NT2/D1 (cell line): ENCODE results near the gene SMNDC1.
"Not testable (repeated sequence)": the region's sequence is repeated elsewhere in the genome, so short reads cannot be mapped to it uniquely, and the experiment has no call there.

Source experiments
- DNase-seq: peaks from one replicate; pipeline ENCODE4 v3.0.0-alpha.2; 2011; ENCODE audit warnings: low read depth, low spot score
- H3K27me3 ChIP-seq: 2 replicates; pipeline ENCODE4 v1.6.0; 2011; ENCODE audit warnings: mild to moderate bottlenecking; ENCODE audit not compliant: insufficient read length, insufficient read depth
- H3K36me3 ChIP-seq: 2 replicates; pipeline ENCODE4 v1.6.1; 2011; ENCODE audit warnings: mild to moderate bottlenecking, low read length, mixed read lengths; ENCODE audit not compliant: insufficient read depth, insufficient read length
- H3K4me1 ChIP-seq: 2 replicates; pipeline ENCODE4 v1.5.1; 2011; ENCODE audit not compliant: insufficient read depth, insufficient read length
- H3K4me3 ChIP-seq: 2 replicates; pipeline ENCODE4 v1.5.1; 2011; ENCODE audit warnings: low read depth; ENCODE audit not compliant: insufficient read length
- H3K9ac ChIP-seq: 2 replicates; pipeline ENCODE4 v1.6.0; 2011; ENCODE audit warnings: low read depth; ENCODE audit not compliant: insufficient read length
- H3K9me3 ChIP-seq: 2 replicates; pipeline ENCODE4 v1.5.1; 2011; ENCODE audit warnings: mild to moderate bottlenecking, low read length; ENCODE audit not compliant: insufficient read depth
- SUZ12 ChIP-seq: IDR thresholded peaks from 2 replicates; pipeline ENCODE4 v1.6.1; 2011; ENCODE audit not compliant: insufficient read length, insufficient read depth; ENCODE audit errors: extremely low read depth
- YY1 ChIP-seq: IDR thresholded peaks from 2 replicates; pipeline ENCODE4 v1.6.1; 2011; ENCODE audit not compliant: insufficient read length, insufficient read depth
- ZNF274 ChIP-seq: IDR thresholded peaks from 2 replicates; pipeline ENCODE4 v1.6.1; 2011; ENCODE audit warnings: mild to moderate bottlenecking, low read depth, low read length

The SMNDC1 gene

GRCh38 chr10:110260746-110261477, 43.8 kb downstream of the SMNDC1 start:
- H3K36me3 ChIP-seq, result no peaks in the 10 kb centered on the region
- H3K4me3 ChIP-seq, result no peak overlapping the region
- no peaks in the 10 kb centered on the region for H3K27me3 ChIP-seq
- H3K9me3 ChIP-seq, result peaks cover 2% of the 10 kb centered on the region
- DNase-seq, result no peak
- H3K9ac ChIP-seq, result no peak overlapping the region
- no peaks in the 10 kb centered on the region for H3K4me1 ChIP-seq
- no peak for TF ChIP-seq ZNF274
- no peak for TF ChIP-seq YY1
- no peak for TF ChIP-seq SUZ12

DNA sequence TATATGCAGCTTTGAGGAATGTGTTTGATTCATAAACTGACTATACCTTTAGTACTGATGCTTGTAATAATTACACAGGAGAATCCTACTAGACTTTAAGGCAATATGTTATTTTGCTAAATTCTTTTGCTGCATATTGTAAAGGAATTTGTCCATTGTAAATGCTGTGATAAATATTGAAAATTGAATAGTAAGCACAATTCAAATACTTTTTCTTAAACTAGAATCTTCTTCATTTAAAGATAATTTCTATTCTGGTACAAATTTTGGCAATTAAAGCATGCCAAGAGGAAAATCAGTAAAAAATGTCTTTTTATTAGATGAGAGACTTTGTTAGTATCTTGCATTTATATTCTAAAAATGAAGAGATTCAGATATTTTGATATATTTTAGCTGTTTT, 45.4 kb downstream of the SMNDC1 start:
- no peak for DNase-seq
- Histone ChIP-seq H3K27me3 (no peaks in the 10 kb centered on the region), H3K36me3 (no peaks in the 10 kb centered on the region), H3K4me1 (no peaks in the 10 kb centered on the region), H3K4me3 (no peak overlapping the region), H3K9me3 (peaks cover 8% of the 10 kb centered on the region), H3K9ac (no peak overlapping the region)
- TF ChIP-seq SUZ12 (no peak), YY1 (no peak), ZNF274 (no peak)

DNA sequence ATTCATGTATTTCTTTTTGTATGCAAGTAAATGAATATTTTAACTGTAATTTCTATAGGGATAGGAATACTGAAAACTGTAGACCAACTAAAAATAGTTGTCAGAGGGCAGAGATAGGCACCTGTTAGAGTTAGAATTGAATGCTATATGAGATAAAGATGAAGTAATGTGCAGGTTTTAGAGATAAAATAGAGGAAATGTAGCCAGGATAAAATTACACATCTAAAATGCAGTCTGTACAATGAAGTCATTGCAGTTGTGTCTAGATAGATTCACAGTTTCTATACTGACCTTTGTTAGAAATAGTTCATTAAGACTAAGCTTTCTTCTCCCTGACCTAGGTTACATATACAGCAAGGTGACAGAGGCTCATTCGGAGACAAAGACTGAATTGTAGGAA, 46.2 kb downstream of the SMNDC1 start:
- no peaks in the 10 kb centered on the region for H3K4me1 ChIP-seq
- no peaks in the 10 kb centered on the region for H3K27me3 ChIP-seq
- no peak for TF ChIP-seq YY1
- TF ChIP-seq SUZ12, result no peak
- no peak for TF ChIP-seq ZNF274
- peaks cover 8% of the 10 kb centered on the region for H3K9me3 ChIP-seq
- no peak for DNase-seq
- no peak overlapping the region for H3K9ac ChIP-seq
- no peak overlapping the region for H3K4me3 ChIP-seq
- no peaks in the 10 kb centered on the region for H3K36me3 ChIP-seq

GRCh38 chr10:110254467-110254866, 50.3 kb downstream of the SMNDC1 start:
- DNase-seq, result no peak
- no peaks in the 10 kb centered on the region for H3K4me1 ChIP-seq
- H3K9me3 ChIP-seq, result peaks cover 8% of the 10 kb centered on the region
- H3K36me3 ChIP-seq, result no peaks in the 10 kb centered on the region
- H3K9ac ChIP-seq, result no peak overlapping the region
- TF ChIP-seq SUZ12 (no peak), YY1 (no peak), ZNF274 (no peak)
- no peaks in the 10 kb centered on the region for H3K27me3 ChIP-seq
- H3K4me3 ChIP-seq, result no peak overlapping the region

DNA sequence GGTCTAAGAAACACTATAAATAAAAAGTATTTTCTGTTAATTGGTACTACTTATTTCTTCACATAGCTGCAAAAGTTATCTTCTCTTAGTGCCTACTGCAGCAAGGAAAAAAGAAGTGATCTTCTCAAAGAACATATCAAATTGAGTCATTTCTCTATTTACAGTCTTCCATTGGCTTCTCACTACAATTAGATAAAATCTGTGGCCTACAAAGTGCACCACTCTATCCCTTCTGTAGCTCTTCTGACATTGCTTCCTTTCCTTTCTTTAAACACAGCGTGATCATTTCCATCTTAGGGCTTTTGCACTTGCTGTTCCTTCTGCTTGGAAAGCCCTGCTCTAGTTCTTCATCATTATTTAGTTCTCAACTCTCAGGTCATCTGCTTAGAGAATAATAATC, 52.6 kb downstream of the SMNDC1 start:
- H3K9ac ChIP-seq, result no peak overlapping the region
- no peak for TF ChIP-seq ZNF274
- no peak for TF ChIP-seq YY1
- TF ChIP-seq SUZ12, result no peak
- DNase-seq, result no peak
- H3K9me3 ChIP-seq, result peaks cover 8% of the 10 kb centered on the region
- H3K4me1 ChIP-seq, result no peaks in the 10 kb centered on the region
- no peaks in the 10 kb centered on the region for H3K36me3 ChIP-seq
- H3K27me3 ChIP-seq, result no peaks in the 10 kb centered on the region
- no peak overlapping the region for H3K4me3 ChIP-seq

GRCh38 chr10:110251392-110251791, 53.3 kb downstream of the SMNDC1 start:
- H3K27me3 ChIP-seq, H3K9me3 ChIP-seq: not testable (repeated sequence)

GRCh38 chr10:110249489-110249888, 55.2 kb downstream of the SMNDC1 start:
- not testable (repeated sequence) for H3K36me3 ChIP-seq, H3K4me1 ChIP-seq, H3K27me3 ChIP-seq, H3K9me3 ChIP-seq, H3K4me3 ChIP-seq, H3K9ac ChIP-seq, DNase-seq

More at GRCh38 chr10:110251392-110251791, 53.3 kb downstream of the SMNDC1 start:
- not testable (repeated sequence) for H3K9ac ChIP-seq, H3K4me3 ChIP-seq, H3K36me3 ChIP-seq, DNase-seq, H3K4me1 ChIP-seq

GRCh38 chr10:110247833-110248232, 56.9 kb downstream of the SMNDC1 start:
- H3K27me3 ChIP-seq, H3K4me1 ChIP-seq, H3K36me3 ChIP-seq, H3K4me3 ChIP-seq, DNase-seq, H3K9ac ChIP-seq, H3K9me3 ChIP-seq: not testable (repeated sequence)
